IPS DF 4.7 (cell line): Measurements from ENCODE around the gene ADAMTS2.

Experiments used
- DNase-seq: peaks from one replicate; pipeline ENCODE4 v3.0.0-alpha.2; 2013; ENCODE audit warnings: low spot score; ENCODE audit errors: extremely low read depth

ADAMTS2 gene

DNA sequence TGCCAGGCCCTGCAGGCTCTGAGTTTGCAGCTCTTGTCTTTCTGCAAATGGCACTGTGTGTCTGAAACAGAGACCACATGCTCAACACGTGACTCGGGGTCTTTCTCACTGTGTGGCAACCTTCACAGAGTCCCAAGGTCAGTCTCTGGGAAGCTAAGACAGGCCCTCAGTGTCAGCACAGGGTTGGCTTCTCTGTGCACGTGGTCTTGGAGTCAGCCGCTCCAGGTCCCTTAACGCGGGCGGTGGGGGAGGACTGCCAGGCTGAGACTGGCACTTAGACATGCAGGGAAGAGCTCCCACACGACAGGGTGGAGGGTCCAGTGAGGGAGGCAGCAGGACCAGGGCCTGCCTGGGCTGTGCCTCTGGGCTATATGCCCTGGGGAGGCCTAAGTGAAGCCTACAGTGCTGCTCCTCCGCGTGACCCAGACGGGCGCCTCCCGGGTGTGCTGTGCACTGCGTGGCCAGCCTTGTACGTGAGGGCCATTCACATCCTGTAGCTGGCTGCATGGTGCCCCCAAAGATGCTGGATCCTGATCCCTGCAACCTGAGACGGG lies 76.8 kb downstream of the ADAMTS2 start:
- no peak for DNase-seq

DNA sequence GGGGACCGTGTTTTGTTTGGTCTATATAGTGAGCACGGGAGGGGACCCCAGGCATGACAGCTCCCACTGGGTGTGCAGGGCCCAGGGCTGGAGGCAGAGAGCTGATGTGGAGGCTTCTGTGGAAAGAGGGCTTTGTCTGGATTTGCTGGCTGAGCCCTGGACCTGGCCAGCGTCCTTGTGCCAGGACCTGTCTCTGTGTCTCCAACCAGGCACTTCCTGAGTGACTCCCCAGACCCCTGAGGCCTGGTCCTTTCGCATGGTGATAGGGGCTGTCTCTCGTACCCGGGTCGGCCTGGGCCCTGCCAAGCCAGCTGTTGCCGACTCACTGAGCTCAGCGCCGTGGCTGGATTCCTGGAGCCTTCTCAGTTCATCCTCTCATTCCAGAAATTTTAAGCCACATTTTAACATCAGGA lies 77.6 kb downstream of the ADAMTS2 start:
- DNase-seq: no peak

DNA sequence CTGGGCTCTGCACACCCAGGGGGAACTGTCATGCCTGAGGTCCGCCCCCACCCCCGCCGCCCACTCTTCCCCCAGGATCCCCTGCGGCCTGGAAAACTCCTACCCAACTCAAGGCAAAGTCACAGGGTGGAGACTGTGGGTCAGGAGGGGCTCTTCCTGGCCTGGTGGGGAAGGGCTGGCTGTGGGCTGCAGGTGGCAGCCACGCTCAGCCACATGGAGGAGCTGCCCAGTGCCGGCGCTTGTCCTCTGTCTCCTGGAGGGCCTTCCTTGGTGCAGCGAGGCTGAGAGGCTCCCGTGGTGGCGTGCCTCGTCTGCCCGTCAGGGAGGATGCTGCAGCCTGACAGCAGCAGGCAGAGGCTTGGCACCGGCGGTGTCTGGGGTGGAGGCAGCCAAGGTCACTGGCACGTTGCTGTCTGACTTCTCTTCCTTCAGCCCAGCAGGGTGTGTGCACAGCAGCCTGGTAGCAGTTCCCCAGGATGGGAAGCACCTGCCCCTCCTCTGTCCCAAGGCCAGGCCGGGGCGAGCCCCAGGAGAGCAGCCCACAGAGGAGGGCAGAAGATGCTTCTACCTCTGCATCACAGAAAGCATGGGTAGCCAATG lies 78.1 kb downstream of the ADAMTS2 start:
- DNase-seq: no peak

DNA sequence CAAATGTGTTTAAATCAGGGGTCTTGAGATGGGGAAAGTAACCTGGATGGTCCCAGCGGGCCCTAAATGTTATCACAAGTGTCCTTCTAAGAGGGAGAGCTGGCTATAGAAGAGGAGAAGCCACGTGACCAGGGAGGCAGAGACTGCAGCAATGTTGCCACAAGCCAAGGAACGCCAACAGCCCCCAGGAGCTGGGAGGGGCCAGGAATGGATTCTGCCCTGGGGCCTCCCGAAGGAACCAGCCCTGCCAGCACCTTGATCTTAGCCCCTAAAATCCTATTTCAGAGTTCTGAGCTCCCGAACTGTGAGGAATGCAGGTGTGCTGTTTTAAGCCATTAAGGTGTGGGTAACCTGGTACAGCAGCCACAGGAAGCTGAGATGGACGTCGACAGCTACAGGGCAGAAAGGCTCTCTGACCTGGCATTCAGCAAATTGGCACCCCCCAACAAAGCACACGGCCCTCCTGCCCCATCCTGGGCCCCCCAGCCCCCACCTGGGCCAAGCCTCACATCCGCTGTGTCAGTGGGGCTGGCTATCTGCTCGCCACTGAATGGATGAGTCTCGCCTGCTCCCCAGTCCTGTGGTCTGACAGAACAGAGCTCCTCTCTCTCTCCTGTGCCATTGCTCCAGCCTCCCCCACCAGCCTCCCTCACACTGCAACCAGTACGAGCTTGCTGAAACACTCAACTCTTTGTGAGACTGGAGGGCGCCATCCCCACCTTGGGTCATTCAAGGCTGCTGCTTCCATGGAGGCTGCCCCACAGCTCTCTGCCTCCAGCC lies 78.8 kb downstream of the ADAMTS2 start:
- no peak for DNase-seq

DNA sequence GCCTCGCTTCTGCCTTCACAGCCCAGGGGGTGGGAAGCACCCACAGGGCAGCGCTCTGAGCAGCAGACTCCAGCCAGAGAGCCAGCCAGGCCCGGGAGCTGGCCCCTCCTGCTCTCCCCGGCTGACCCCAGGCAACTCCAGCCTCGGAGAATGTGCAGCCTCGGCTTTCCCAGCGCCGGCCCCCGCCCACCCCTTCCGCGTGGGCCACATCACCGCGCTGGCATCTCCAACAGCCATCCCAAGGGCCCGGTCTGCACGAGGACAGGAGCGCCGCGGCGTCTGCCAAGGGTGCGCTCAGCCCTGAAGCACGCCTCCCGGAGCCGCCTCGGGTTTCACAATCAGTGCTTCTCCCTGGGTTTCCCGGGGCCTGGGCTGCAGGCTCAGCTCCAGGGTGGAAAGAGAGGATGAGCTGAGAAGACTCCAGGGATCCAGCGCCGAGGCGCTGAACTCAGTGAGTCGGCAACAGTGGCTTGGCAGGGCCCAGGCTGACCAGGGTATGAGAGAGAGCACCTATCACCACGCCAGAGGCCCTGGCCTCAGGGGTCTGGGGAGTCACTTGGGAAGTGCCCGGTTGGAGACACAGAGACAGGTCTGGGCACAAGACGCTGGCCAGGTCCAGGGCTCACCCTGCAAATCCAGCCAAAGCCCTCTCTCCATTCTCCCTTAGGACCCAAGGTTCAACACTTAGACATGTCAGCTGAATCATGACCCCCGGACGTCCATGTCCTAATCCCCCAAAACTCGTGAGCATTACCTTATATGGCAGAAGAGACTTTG lies 79.6 kb downstream of the ADAMTS2 start:
- no peak for DNase-seq

DNA sequence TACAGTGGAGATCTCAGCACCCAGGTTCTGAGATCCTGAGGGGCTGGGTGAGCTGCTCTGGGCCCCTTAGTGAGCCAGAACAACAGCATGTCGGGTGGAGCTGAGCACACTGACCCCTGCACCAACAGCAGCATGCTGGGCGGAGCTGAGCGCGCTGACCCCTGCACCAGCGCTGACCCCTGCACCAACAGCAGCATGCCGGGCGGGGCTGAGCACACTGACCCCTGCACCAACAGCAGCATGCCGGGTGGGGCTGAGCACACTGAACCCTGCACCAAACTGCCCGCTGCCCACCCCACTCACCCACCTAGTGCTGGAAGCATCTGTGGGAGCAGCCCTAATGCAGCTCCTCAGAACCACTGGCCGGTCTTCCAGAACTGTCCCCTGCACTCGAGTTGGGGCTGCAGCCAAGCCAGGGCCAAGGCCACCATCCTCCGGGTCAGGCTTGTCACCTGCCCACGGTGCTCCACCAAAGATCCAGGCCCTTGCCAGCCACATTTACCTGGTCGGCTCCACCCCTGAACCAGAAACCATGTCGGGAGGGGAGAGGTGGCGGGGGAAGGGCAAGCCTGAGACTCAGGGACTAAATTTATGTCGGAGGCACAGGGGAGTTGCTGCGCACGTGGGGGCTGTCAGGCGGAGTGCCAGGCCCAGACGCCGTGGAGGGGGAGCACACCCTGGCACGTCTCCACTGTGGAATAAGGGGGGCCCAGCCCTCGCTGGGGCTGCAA lies 80.3 kb downstream of the ADAMTS2 start:
- DNase-seq: no peak

DNA sequence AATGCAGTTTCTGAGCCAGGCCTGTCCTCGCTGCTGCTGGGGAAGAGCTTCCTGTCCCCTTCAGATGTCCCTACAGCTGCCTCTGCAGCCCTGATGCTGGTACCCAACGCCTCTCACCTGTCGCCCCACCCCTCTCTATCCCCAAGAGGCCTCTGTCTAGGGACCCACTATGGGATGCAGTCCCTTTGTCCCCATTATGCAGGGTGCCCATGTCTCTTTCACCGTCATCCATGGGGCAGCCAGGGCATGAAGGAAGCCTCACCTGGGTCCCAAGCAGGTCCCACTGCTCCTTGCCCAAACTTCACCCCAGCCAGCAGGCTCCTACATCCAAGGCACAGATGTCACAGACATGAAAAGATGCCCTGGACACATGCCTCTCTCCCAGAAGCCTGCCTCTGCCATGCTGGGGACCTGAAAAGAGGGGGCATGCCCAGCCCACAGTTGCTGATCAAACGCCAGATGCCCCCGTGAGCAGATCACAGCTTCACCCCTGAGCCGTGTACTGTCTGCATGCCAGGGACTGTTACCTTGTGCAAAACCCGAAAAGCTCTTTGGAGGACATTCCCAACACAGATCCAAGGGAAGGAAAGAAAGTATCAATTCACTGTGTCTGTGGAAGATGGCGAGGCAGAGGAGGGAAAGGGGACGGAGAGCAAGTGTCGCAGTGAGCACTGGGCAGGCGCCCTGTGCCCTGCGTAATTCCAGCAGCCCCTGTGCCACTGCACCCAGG lies 81.0 kb downstream of the ADAMTS2 start:
- no peak for DNase-seq

DNA sequence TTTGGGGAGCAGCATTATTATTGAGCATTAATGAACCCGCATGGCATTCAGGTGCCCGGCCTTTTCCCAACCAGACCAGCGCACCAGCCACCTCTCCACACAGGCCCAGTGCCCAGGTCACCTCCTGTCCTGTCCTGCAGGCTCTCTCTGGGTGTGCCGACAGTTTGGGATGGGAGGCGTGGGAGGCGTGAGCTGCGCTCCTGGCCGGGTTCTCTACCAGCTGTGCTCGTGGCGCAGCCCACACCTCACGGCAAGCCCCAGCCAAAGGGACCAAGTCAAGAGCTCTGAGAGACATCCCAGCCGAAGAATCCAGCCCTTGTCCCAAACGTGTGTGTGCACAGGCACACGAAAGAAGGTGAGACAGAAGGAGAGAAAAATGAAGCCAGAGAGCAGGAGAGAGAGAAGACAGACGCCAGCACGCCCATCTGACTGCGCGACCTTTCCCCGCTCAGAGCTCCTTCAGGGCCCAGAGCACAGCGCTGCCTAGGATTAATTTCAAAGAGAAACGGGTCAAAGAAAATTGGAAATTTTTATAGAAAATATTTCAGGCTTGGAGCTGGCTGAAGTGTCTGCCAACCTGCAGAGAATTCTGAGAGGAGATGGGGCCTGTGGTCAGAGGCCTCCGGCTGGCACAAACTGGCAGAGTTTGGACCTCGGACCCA lies 81.7 kb downstream of the ADAMTS2 start:
- DNase-seq: no peak

DNA sequence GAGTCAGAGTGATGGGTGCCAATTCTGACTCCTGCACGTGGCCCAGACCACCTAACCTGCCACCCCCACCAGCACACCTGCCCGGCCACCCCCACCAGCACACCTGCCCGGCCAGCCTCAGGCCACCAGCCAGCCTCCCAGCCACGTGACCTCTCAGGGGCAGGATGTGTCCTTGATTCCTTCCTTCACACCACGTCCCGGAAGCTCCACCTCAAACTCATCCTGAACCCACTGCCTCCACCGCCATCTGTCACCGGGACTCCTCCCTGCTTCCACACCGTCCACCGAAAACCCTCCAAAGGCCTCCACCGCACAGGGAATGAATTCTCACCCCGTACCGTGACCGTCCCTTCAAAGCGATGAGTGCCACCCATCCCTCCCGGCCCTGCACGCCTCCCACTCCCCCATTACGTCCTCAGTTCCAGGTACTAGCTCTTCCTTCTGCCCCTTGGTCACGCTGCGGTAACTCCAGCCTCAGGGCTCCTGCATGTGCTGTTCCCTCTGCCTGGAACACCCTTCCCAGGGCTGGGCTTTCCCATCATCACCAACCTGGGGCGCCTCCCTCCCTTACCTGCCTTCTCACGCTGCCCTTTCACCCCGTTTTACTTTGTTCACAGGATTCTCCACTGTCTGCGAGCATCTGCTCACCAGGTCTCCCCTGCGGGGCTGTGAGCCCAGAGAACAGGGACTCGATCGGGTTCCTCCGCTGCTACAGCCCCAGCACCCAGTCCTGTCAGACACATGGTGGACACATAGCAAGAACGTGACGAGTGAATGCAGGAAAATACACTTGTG lies 82.9 kb downstream of the ADAMTS2 start:
- DNase-seq: no peak

DNA sequence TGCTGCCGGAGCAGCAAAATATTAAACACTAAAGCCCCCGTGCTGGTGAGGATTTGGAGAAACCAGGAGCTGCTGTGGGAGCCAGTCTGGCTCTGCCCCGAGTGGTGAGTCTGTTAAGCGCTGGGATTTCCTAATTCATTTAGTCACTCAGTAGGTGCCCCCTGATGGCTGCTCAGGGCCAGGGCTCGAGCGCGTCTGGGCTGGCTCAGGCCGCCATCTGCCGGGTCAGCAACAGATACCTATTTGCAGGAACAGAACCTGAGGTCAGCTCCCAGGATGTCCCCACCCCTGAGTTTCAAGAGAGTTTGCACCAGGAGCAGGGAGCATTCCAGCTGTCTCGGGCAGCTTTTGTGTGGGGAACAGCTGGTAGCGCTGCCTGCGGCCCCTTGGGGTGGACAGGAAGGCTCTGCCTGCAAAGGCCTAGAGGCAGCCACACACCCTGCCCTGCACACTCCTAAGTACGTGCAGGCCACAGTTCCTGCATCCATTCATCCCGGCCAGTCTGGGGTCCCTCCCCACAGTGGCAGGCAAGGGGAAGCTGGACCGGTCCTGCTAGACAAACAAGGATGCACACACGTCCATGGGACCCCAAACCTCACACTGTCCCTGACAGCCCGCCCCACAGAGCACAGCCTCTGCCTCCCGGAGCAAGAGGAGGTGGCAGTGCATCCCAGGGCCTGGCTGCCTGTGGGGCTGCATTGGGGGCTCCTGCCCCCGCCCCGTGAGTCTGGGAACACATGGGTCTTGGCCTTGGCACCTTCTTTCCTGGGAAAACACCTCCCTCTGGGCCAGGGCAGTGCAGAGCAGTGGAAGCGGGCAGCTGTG lies 83.7 kb downstream of the ADAMTS2 start:
- DNase-seq: peak; percentile 30

DNA sequence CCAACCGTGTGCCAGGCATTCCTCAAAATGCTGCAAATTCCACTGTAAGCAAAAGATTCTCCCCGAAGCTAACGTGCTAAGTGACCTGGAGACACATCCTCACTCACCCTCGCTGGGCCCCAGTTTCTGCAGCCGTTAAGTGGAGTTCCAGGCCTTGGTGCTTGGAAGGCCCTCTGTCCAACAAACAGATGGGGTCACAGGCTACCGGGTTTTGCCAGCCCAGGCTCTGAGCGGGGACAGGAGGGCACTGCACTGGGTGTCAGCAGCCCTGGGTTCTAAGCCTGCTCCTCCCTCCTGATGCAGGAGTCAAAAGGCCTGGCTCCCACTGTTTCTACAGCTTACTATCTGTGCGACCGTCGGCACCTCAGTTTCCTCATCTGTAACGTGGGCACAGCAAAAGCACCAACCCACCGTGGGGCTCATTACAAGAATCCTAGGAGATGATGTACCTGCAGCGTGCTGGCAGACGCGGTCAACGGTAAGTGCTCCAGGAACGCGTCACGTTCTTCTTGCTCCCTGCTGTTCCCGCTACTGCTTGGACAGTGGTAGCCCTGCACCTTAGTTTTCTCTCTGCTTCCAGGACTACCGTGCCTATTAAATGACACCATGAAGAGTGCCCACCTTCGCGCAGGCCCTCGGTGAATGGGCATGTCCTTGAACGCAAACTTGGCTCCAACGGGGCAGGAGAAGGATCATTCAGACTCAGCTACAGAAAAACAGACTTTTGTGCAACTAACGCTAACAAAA lies 84.8 kb downstream of the ADAMTS2 start:
- DNase-seq: no peak

DNA sequence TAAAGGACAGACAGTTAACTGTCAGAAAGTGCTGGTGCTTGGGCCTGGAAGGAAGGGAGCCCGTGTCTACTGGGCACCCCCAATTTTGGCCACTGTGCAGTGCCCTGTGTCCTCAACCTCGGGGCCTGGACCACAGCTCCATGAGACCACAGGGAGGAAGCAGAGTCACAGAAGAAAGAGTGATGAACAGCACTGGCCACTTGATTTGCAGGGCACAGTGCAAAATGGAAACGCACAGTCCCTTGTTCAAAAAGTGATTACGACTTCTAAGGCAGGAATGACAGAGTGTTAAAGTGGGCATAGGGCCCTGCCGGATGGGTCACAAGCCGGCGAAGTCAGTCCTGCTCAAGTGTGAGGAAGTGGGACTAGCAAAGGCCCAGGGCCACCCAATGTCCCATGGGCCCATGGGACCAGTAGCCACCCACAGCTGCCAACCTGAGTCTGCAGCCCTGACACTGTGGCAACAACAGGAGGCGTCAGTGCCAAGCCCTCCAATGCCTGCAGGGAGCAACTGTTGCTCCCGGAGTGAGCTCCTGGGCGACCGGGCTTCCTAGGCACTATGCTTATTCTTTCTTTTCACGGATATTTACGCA lies 85.4 kb downstream of the ADAMTS2 start:
- DNase-seq: no peak

DNA sequence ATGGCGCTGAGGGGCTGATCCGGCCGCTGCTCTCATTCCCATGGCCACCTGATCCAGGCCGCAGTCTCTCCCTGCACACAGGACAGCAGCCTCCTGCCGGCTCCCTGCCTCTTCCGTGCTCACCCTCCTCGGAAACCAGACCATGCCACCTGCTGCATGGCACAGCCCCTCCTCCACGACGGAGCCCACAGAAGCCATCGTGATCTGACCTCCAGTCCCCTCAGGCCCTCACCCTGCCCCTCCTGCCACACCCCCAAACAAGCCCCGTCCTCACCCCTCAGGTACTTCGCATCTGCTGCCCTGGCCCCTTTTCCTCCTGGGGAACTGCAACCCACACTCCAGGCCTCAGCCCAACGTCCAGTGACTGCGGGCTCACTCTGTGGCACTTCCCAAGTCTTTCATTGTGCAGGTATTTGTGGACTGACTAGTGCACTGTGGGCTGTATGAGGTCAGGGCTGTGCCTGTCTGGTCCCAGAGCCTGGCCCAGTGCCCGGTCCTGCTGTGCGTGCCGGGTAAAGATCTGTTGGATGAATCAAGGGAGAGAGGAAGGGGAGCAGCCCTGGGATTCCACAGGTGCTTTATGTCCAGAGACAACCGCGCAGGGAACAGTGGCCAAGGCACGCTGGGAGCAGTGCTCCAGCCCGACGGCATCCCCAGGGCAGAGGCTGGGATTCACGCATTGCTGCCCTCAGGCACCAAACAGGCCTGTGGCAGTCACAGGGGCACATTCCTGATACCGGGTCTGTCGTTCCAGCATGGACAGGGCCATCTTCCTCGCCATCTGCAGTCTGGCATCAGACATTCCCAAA lies 86.1 kb downstream of the ADAMTS2 start:
- no peak for DNase-seq

DNA sequence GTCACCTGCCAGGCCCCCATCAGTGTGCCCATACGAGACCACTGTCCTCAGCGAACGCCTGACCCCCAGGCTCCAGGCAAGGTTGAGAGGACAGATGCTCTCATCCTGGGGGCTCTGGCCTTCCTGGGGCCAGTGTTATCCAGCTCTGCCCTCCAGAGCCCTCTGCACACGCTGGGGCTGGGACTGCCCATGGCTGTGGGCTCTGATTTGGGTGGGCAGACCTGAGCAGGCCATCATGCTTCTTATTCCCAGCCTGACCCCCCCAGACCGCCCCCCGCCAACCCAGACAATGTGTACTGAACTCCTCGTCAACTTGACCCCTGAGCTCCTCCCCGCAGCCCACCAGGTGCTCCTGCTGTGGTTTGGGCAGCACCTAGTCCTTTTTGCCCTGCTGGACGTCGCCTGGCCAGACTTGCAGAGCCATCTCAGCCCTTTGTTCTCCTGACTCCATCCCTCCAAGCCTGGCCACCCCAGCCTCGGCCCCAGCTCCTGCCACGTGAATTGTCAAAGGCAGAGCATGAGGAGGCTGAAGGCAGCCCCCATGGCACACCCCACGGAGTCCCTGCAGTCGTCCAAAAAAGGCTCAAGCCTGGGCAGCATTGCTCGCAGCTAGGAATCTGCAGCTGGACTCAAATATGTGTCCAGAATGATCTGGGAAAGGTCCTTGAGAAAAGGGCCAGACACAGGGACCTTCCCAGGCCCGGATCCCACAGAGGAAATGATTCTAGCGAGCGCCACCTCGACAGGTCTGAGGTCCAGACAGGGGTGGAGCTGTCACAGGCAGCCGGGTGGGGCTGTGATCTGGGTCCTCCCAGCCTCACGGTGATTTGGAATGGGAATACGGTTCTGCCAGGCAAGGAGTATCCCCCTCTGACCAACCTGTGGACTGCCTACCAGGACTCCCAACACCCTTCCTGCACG lies 87.0 kb downstream of the ADAMTS2 start:
- no peak for DNase-seq

DNA sequence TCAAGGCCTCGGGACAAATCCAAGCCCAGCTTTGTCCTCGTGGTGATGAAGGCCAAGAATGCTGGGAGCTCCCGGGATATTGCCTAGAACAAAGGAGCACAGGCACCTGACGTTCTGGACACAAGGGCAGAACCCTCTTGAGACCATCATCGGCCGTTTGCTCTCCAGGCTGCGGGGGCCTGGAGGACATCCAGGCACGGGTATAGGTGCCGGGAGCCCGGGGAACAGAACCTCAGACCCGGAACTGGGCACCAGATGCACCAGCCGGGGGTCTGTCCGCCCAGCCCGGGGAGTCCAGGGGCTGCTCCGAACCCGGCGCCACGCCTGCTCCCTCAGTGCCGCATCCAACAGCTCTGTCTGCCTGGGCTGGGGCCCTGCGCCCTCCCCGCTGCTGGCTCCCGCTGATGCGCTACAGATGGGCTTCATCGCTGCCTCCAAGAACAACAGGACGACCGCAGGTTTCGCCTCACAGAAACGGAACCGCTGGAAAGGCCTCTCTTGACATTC lies 88.0 kb downstream of the ADAMTS2 start:
- no peak for DNase-seq
